GM13977 (cell line): ENCODE results near the gene TMEM203.

Experiments
- DNase-seq: peaks from one replicate; pipeline ENCODE4 v3.0.0; 2012; ENCODE audit warnings: low spot score
- CTCF ChIP-seq: IDR thresholded peaks from 2 replicates; pipeline ENCODE4 v1.5.1; 2012; ENCODE audit warnings: mild to moderate bottlenecking, control low read depth; ENCODE audit not compliant: insufficient read depth; ENCODE audit errors: extremely low read depth, missing control alignments
- in situ Hi-C: fragments of 300-500 bp; cut with MboI; formaldehyde crosslinking; loops from one replicate; pipeline ENCODE4 v1.12.0; 2022; ENCODE audit warnings: low sequenced_read_pairs, low pct_unique_long_range_greater_than_20kb, mixed read lengths, inconsistent platforms; ENCODE audit not compliant: unreplicated experiment

The TMEM203 gene

GRCh38 chr9:137179761-137180160 is 25.7 kb downstream of the TMEM203 start:
- in situ Hi-C loops, result no loop called here
- no peak for DNase-seq
- no peak for TF ChIP-seq CTCF

- TF ChIP-seq CTCF, result no peak
- in situ Hi-C loops, result no loop called here
- DNase-seq, result peak; percentile 29
Measured at GRCh38 chr9:137178939-137179630, 26.4 kb downstream of the TMEM203 start.

- TF ChIP-seq CTCF, result no peak
- in situ Hi-C loops, result no loop called here
Measured at GRCh38 chr9:137178201-137178938, 27.1 kb downstream of the TMEM203 start.

GRCh38 chr9:137176302-137177182 is 28.9 kb downstream of the TMEM203 start:
- DNase-seq, result peak; percentile 82
- in situ Hi-C loops, result no loop called here

More at GRCh38 chr9:137178201-137178938, 27.1 kb downstream of the TMEM203 start:
- DNase-seq, result no peak

GRCh38 chr9:137175345-137175961 is 30.0 kb downstream of the TMEM203 start:
- no peak for DNase-seq
- in situ Hi-C loops, result no loop called here
- peak; percentile 31 for TF ChIP-seq CTCF

More at GRCh38 chr9:137176302-137177182, 28.9 kb downstream of the TMEM203 start:
- TF ChIP-seq CTCF, result peak; percentile 46
